ENCODE data around the gene CEP72.

The CEP72 gene

DNA sequence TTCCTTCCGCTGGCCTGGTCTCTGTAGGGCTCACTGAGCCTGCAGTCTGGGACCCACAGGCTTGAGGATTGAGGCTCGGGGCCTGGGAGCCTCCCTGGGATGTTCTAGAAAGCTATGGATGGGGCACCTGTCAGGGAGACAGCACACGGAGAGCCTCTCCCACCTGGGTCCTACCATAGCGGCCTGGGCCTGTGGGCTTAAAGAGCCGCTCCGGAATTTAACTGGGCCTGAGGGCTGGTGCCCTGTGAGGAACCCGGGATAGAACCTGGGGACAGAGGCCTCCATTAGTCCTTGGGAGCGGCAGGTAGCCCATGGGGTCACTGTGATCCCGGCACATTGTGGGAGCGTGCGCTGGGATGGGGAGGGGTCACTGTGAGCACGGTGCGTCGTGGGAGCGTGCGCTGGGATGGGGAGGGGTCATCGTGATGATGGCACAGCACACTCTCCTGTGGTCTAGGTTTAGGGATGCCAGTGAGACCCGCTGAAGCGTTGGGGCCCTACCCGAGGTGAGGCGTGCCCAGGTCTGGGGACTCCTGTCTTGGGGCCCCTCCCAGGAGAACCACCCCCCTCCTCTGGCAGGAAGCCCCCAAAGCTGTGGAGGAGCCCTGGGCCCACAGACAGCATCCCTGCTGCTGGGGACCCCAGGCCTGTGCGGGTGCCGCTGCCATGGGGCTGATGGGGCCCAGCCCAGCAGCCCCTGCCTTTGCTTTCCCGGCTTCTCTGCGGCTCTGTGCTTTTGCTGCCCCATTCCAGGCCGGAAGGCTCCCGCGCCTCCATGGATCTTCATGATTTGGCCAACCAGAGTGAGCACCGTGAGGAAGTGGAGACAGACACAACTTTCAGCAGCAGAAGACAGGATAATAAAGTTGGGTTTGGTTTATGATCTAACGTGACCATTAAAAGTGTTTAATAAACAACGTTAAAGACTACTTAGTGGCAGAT is 3.4 kb upstream of the CEP72 start:
- TF ChIP-seq EGR1 (IDR thresholded peaks at IDR 0.05) (no peak), CREB1 (IDR thresholded peaks at IDR 0.05; ENCODE audit: low read depth) (no peak), TAF1 (IDR thresholded peaks at IDR 0.05; ENCODE audit: low read depth) (no peak), NFIC (IDR thresholded peaks at IDR 0.05) (no peak), TCF12 (IDR thresholded peaks at IDR 0.05; ENCODE audit: low read depth) (no peak), ZBTB7A (IDR thresholded peaks at IDR 0.05; ENCODE audit: low read depth) (no peak)
- TF ChIP-seq, protein P1, sequence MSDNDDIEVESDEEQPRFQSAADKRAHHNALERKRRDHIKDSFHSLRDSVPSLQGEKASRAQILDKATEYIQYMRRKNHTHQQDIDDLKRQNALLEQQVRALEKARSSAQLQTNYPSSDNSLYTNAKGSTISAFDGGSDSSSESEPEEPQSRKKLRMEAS (IDR thresholded peaks at IDR 0.05) = no peak
- TF ChIP-seq, protein P2, sequence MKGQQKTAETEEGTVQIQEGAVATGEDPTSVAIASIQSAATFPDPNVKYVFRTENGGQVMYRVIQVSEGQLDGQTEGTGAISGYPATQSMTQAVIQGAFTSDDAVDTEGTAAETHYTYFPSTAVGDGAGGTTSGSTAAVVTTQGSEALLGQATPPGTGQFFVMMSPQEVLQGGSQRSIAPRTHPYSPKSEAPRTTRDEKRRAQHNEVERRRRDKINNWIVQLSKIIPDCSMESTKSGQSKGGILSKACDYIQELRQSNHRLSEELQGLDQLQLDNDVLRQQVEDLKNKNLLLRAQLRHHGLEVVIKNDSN (IDR thresholded peaks at IDR 0.05) = no peak

DNA sequence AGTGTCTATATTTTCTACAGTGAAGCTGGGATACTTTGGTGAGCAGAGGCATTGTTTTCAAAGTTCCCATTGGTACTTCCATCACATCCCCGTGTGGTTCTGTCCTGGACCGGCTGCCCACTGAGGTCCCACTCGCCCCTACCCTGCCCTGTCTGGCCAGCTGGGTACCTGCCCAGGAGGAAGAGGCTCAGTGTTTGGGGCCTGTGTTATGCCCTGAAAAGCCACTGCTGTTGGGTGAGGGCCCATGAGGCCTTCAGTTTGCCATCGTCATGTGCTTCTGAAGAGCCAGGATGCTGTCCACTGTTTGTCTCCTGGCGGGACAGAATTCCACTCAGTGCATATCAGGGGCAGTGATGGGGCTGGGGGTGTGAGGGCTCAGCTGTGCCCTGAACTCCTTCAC is 2.6 kb upstream of the CEP72 start:
- TF ChIP-seq TAF1 (IDR thresholded peaks at IDR 0.05; ENCODE audit: low read depth) (no peak), TCF12 (IDR thresholded peaks at IDR 0.05; ENCODE audit: low read depth) (no peak), ZBTB7A (IDR thresholded peaks at IDR 0.05; ENCODE audit: low read depth) (no peak), CREB1 (IDR thresholded peaks at IDR 0.05; ENCODE audit: low read depth) (no peak)

DNA sequence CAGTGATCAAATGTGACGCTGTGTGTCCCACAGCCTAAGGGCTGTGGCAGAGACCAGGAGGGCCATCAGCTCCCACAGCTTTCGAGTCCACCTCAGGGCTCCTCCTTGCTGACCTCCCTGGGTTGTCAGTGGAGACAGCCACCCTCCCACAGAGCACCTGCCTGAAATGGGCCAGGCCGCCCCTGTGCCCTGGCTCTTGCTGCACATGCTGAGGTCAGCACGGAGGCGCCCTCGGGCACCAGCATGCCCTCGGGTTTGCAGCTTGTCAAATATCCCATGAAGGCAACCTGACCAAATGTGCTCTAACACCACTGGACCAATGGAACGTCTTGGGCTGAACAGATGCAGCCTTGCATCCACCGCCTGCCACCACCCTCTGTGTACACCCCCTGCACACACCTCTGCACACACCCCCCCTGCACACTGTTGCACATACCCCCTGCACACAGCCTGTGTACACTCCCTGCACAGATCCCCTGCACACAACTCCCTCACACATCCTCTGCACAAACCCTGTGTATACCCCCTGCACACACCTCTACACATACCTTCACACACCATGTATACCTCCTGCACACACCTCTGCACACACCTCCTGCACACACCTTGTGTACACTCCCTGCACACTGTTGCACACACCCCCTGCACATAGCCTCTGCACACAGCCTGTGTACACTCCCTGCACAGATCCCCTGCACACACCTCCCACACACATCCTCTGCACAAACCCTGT is 2.0 kb upstream of the CEP72 start:
- TF ChIP-seq EGR1 (IDR thresholded peaks at IDR 0.05) (no peak), RAD21 (IDR thresholded peaks at IDR 0.05; ENCODE audit: low read depth) (no peak), TCF12 (IDR thresholded peaks at IDR 0.05; ENCODE audit: low read depth) (no peak), FOXM1 (IDR thresholded peaks at IDR 0.05; ENCODE audit: borderline replicate concordance, low read depth) (no peak), TAF1 (IDR thresholded peaks at IDR 0.05; ENCODE audit: low read depth) (no peak), CEBPB (IDR thresholded peaks at IDR 0.05) (no peak), ZBTB7A (IDR thresholded peaks at IDR 0.05; ENCODE audit: low read depth) (no peak), YY1 (IDR thresholded peaks at IDR 0.05; ENCODE audit: low read depth) (no peak), NFIC (IDR thresholded peaks at IDR 0.05) (no peak), TEAD4 (IDR thresholded peaks at IDR 0.05) (no peak), EP300 (IDR thresholded peaks at IDR 0.05; ENCODE audit: borderline replicate concordance) (no peak), CREB1 (IDR thresholded peaks at IDR 0.05; ENCODE audit: low read depth) (no peak)
- TF ChIP-seq, protein P3, sequence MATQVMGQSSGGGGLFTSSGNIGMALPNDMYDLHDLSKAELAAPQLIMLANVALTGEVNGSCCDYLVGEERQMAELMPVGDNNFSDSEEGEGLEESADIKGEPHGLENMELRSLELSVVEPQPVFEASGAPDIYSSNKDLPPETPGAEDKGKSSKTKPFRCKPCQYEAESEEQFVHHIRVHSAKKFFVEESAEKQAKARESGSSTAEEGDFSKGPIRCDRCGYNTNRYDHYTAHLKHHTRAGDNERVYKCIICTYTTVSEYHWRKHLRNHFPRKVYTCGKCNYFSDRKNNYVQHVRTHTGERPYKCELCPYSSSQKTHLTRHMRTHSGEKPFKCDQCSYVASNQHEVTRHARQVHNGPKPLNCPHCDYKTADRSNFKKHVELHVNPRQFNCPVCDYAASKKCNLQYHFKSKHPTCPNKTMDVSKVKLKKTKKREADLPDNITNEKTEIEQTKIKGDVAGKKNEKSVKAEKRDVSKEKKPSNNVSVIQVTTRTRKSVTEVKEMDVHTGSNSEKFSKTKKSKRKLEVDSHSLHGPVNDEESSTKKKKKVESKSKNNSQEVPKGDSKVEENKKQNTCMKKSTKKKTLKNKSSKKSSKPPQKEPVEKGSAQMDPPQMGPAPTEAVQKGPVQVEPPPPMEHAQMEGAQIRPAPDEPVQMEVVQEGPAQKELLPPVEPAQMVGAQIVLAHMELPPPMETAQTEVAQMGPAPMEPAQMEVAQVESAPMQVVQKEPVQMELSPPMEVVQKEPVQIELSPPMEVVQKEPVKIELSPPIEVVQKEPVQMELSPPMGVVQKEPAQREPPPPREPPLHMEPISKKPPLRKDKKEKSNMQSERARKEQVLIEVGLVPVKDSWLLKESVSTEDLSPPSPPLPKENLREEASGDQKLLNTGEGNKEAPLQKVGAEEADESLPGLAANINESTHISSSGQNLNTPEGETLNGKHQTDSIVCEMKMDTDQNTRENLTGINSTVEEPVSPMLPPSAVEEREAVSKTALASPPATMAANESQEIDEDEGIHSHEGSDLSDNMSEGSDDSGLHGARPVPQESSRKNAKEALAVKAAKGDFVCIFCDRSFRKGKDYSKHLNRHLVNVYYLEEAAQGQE (IDR thresholded peaks at IDR 0.05; ENCODE audit: low read depth) = no peak
- TF ChIP-seq, protein P2 (IDR thresholded peaks at IDR 0.05) = no peak
- TF ChIP-seq, protein P1 (IDR thresholded peaks at IDR 0.05) = no peak

DNA sequence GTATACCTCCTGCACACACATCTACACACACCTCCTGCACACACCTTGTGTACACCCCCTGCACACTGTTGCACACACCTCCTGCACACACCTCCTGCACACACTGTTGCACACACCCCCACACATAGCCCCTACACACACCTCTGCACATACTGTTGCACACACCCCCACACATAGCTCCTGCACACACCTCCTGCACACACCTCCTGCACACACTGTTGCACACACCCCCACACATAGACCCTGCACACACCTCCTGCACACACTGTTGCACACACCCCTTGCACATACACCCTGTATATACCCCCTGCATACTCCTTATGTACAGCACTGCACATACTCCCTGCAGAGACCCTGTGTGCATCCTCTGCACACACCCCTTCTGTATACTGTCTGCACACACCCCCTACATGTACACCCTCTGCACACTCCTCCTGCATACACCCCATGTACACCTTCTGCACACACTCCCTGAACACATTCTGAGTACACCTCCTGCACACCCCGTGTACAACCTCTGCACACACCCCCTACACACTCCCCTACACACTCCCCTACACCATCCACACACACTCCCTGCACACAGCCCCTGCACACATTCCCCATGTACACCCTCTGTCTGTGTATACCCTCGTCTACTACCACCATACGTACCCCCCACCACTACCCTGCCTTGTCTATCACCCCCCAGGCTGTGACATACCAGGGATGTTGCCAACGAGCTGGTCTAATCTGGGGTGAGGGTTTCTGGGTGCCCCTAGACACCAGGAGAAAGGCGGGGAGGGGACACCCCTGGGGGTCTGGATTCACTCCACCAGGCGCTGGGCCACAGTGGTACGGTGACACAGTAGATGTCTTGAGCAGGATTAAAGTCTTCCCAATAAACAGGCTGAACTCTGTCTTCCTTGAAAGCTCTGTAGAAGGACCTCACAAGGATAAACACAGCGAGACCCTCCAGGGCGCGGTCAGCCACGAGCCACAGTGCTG is 1.1 kb upstream of the CEP72 start:
- TF ChIP-seq YY1 (IDR thresholded peaks at IDR 0.05; ENCODE audit: low read depth) = no peak
- TF ChIP-seq ZBTB7A (IDR thresholded peaks at IDR 0.05; ENCODE audit: low read depth) = no peak
- no peak for TF ChIP-seq EGR1 (IDR thresholded peaks at IDR 0.05)
- no peak for TF ChIP-seq EP300 (IDR thresholded peaks at IDR 0.05; ENCODE audit: borderline replicate concordance)
- no peak for TF ChIP-seq NFIC (IDR thresholded peaks at IDR 0.05)
- TF ChIP-seq, protein P3 (IDR thresholded peaks at IDR 0.05; ENCODE audit: low read depth) = no peak
- TF ChIP-seq RAD21 (IDR thresholded peaks at IDR 0.05; ENCODE audit: low read depth) = no peak
- TF ChIP-seq TEAD4 (IDR thresholded peaks at IDR 0.05) = no peak
- no peak for TF ChIP-seq FOXM1 (IDR thresholded peaks at IDR 0.05; ENCODE audit: borderline replicate concordance, low read depth)
- TF ChIP-seq TAF1 (IDR thresholded peaks at IDR 0.05; ENCODE audit: low read depth) = no peak
- TF ChIP-seq CREB1 (IDR thresholded peaks at IDR 0.05; ENCODE audit: low read depth) = no peak
- TF ChIP-seq CEBPB (IDR thresholded peaks at IDR 0.05) = no peak
- no peak for TF ChIP-seq TCF12 (IDR thresholded peaks at IDR 0.05; ENCODE audit: low read depth)

Measured in Ishikawa (cell line).